Right lung (tissue), 5 donors: ENCODE measurements around the gene HPD. TPM values are rescaled to one million over a fixed set of nuclear protein-coding genes. Genes with fewer than 3 reads are reported as not detected.

ENCODE experiments used
- DNase-seq, 2 donors: peaks; one replicate each; pipeline ENCODE4 v3.0.0-alpha.2; 2013
- polyA plus RNA-seq, 5 donors: library from polyadenylated mRNA; unstranded; fragments of 120-200 nt; gene quantifications; one replicate each; pipeline versions ENCODE4 v1.2.1 to v1.2.3, GENCODE V29; 2013; ENCODE audit warnings: inconsistent platforms in 1 of 5, low replicate concordance in 1 of 5; ENCODE audit not compliant: insufficient read length in 5 of 5, insufficient read depth in 1 of 5

The HPD gene
- polyA plus RNA-seq, 5 donors = 0.08 to 0.34 (median 0.10) TPM; not detected in 2

DNA sequence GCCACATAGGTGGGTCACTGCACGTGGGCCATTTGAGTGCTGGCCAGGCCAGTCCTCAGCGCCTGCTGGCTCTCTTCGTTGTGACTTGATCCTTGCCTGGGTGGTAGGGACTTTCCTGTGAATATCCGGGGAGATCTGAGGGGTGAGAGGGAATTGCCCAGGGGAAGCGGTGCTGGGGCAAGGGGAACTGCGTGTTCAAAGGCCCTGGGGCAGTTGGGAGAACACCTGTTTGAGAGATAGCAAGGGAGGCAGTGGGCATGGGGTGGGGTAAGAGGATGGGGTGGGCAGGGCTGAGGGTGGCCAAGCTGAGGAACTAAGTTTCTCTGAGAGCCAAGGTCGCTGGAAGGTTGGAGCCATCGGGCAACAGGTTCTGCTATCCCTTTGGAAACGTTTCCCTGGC, 29.8 kb downstream of the HPD start:
- no peak for DNase-seq

DNA sequence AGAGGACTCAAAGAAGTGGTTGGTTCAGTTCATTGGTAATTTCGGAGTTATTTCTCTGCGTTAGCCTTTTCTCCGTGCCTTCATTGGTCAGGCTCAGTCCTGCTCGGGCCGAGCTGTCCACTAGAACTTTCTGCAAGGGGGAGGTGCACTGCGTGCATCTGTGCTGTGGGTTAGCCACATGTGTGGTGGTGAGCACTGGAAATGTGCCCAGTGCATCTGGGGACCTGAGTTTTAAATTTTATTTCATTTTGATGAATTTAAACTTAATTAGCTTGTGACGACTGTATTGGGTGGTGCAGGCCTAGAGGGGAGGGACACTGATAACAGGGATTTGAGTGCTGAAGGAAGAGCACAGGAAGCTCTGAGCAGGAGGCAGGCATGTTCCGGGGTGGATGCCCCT, 30.4 kb downstream of the HPD start:
- DNase-seq = no peak

GRCh38 chr12:121827351-121828099, 31.1 kb downstream of the HPD start:
- no peak for DNase-seq

- DNase-seq = no peak
Measured at GRCh38 chr12:121826318-121827150, 32.1 kb downstream of the HPD start.

GRCh38 chr12:121825041-121825523, 33.6 kb downstream of the HPD start:
- DNase-seq = no peak

- DNase-seq = no peak
Measured at GRCh38 chr12:121823727-121824115, 34.9 kb downstream of the HPD start.

- DNase-seq = no peak
Measured at GRCh38 chr12:121823101-121823726, 35.4 kb downstream of the HPD start.

DNA sequence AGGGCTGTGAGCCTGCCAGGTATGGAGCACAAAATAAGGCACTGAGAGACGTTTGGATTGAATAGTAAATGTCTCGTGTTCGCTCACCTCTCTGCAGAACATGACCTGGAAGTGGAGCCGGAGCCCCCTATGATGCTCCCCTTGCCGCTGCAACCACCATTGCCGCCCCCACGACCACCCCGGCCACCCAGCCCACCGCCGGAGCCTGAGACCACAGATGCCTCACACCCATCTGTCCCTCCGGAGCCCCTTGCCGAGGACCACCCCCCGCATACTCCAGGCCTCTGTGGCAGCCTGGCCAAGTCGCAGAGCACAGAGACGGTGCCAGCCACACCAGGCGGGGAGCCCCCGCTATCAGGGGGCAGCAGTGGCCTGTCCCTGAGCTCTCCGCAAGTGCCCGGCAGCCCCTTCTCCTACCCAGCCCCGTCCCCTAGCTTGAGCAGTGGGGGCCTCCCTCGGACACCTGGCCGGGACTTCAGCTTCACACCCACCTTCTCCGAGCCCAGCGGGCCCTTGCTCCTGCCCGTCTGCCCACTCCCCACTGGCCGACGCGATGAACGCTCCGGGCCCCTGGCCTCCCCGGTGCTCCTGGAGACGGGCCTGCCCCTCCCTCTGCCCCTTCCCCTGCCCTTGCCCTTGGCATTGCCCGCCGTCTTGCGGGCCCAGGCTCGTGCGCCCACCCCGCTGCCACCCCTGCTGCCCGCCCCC, 36.1 kb downstream of the HPD start:
- no peak for DNase-seq

DNA sequence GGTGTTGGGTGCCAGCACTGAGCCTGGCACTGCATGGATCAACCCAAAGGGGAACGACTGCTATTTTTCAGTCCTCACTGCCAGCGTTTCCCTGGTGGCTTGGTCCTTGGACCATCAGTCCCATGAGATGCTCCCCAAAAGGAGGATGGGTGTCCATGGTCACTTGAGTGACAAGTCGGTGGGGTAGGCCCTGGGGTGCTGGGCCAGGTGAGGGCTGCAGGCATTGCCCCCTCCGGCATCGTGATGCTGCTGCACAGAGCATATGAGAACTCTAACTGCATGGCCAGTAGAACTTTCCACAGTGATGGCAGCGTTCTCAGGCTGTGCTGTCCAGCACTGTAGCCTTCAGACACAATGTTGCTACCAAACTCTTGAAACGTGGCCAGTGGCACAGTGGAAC, 38.6 kb downstream of the HPD start:
- DNase-seq = no peak

DNA sequence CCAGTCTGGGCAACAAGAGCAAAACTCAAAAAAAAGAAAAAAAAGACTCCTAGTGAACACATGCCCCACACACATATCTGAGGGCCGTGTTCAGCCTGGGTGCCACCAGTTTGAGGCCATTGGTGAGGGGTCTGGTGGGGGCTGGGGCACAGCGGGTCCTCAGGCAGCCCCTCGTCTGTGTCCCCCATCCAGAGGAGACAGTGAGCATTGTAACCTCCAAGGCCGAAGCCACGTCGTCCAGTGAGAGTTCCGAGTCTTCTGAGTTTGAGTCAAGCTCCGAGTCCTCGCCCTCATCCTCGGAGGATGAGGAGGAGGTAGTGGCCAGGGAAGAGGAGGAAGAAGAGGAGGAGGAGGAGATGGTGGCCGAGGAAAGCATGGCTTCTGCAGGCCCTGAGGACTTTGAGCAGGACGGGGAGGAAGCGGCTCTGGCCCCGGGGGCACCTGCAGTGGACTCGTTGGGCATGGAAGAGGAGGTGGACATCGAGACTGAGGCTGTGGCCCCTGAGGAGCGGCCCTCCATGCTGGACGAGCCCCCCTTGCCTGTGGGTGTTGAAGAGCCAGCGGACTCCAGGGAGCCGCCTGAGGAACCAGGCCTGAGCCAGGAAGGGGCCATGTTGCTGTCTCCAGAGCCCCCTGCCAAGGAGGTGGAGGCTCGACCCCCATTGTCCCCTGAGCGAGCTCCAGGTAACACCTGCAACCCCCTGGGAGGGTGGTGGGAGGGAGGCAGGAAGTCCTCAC, 39.3 kb downstream of the HPD start:
- DNase-seq = no peak

DNA sequence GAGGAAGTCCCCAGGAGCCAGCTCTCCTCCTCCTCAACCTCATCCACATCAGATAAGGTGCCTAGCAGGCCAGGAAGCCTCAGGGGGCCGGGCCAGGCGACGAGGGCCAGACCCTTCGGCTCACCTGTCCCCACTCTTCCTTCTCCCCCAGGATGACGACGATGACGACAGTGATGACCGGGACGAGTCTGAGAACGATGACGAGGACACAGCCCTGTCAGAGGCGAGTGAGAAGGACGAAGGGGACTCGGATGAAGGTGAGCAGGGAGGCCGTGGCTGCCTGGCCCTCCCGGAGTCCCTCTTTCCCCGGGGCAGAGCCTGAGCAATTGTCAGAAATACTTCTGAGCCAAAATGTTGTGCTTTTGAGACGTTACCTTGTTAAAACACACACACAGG, 41.0 kb downstream of the HPD start:
- no peak for DNase-seq

DNA sequence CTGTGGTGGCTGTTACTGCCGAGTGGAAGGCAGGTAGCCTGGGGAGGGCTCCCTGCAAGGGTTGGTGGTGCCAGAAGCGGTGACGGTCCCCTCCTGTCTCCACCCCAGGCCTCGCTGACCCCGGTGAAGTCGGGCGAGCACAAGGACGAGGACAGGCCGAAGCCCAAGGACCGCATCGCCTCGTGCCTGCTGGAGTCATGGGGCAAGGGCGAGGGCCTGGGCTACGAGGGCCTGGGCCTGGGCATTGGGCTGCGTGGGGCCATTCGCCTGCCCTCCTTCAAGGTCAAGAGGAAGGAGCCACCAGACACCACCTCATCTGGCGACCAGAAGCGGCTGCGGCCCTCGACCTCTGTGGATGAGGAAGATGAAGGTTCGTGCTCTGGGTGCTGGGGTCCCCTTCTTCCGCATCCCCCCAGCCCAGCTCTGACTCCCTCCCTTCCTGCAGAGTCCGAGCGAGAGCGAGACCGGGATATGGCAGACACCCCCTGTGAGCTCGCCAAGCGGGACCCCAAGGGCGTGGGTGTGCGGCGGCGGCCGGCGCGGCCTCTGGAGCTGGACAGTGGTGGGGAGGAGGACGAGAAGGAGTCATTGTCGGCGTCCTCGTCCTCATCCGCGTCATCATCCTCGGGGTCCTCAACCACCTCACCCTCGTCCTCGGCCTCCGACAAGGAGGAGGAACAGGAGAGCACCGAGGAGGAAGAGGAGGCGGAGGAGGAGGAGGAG, 41.6 kb downstream of the HPD start:
- no peak for DNase-seq

- DNase-seq = no peak
Measured at GRCh38 chr12:121815263-121815662, 43.4 kb downstream of the HPD start.

DNA sequence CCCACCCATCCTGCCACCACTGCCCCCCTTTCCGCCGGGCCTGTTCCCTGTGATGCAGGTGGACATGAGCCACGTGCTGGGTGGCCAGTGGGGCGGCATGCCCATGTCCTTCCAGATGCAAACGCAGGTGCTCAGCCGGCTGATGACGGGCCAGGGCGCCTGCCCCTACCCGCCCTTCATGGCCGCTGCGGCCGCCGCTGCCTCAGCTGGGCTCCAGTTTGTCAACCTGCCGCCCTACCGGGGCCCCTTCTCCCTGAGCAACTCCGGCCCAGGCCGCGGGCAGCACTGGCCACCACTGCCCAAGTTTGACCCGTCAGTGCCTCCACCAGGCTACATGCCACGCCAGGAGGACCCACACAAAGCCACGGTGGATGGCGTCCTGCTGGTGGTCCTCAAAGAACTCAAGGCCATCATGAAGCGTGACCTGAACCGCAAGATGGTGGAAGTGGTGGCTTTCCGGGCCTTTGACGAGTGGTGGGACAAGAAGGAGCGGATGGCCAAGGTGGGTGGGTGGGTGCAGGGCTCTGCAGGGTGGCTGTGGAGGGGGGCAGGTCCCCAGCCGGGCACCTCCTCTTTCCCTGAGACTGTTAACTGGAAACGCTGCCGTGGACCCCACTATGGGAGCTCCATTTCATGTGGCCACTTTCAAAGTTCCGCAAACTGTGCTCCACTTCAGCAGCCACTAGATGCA, 44.1 kb downstream of the HPD start:
- DNase-seq = no peak

DNA sequence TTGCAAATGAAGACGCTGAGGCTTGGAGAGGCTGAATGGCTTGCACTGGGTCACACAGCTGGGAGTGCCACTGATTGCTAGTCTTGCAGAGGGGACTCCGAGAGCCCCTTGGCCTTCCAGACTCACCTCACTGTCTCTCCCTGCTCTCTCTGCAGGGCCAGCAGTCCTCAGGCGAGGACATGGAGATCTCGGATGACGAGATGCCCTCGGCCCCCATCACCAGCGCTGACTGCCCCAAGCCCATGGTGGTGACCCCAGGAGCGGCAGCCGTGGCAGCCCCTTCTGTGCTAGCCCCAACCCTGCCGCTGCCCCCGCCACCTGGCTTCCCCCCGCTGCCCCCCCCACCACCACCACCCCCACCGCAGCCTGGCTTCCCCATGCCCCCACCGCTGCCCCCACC, 44.7 kb downstream of the HPD start:
- DNase-seq = no peak

GRCh38 chr12:121812921-121813896, 45.5 kb downstream of the HPD start:
- no peak for DNase-seq

GRCh38 chr12:121812320-121812871, 46.3 kb downstream of the HPD start:
- peak in 1 of 2 donors; percentile 60 for DNase-seq
